ENCODE measurements around the gene LCA5.
"Not testable (repeated sequence)": the region's sequence is repeated elsewhere in the genome, so short reads cannot be mapped to it uniquely, and the experiment has no call there.

LCA5 gene

DNA sequence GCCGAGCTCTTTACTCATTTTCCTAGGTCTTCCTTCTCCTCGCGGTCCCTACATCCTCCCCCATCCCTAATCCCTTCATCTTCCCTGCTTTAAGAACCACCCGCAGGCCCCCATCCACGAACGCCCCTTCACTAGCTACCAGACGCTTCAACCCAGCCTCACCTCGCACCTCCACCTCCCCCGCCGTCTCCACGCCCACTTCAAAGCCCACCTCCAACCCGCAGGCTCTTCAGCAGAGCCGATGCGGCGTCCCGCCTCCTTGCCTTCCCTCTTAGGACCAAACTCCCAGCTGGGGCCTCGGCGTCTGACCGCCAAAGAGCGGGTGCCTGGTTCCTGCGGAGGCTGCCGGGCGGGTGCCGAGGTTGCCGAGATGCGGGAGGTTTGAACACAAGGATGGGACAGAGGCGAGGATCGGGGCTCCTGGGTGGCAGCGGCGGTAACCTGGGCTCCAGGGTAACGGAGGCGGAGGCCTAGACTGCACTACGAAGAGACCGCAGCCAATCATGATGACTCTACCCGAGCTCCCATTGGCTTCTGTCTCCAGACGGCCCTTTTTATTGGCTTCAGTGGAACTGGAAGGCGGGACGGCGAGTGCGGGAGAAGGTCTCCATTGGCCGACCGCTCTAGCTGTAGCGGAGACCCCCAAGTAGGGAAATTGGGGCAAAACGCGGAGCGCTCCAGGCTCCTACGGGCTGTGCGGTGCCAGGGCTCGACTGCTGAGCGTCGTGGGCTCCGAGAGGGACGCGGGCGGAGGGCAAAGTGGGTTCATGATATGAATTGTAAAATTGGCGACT, at the start of gene LCA5:
LCA5 (minus strand) TSS at position 477 of the 794 bp plus-strand sequence. CDS start 18,536 bp downstream, outside the sequence.
- DNase-seq: peak; percentile 73 to 80

DNA sequence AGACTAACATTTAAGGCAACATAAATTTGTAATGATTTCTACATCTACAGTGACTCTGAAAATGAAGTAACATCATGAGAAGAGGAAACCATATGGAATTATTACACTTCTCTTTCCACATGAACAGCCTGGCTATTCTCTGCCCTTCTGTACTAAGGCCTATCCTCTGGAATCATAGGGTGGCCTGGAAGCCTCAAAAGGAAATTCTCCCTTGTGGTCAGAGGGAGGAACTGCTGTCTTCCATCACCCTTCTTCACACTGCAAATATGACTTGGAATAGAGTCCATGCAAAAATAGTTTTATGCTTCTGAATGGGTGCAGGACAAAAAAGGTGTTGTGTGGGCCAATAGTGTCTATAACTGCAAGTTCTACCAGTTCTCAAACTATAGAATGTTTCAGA, 49.3 kb upstream of the LCA5 start:
- DNase-seq: no peak

DNA sequence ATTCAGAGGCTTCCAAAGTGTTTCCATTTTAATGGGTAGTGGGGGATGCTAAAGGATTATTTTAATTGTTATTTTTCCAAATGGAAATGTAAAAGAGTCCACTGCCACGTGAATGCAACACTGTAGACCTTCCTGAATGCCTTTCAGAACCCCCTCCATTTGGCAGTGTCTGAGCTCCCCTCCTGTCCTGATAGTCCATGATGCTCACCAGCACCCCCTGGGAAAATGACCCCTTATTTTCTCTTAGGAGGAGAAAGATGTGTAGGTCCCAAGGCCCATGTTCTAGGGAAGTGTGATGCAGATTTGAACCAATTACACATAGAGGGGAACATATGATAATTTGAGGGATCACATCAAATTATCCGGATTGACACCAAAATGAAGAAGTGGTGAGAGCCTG, 47.1 kb upstream of the LCA5 start:
- no peak for DNase-seq

DNA sequence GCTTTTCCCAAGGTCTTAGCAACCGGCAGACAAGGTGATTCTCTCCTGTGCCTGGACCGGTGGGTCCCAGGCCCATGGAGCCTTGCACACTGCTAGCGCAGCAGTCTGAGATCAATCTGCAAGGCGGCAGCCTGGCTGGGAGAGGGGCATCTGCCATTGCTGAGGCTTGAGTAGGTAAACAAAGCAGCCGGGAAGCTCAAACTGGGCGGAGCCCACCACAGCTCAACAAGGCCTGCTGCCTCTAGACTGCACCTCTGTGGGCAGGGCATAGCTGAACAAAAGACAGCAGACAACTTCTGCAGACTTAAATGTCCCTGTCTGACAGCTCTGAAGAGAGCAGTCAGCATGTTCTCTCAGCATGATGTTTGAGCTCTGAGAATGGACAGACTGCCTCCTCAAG, 40.7 kb upstream of the LCA5 start:
- DNase-seq: not testable (repeated sequence)

DNA sequence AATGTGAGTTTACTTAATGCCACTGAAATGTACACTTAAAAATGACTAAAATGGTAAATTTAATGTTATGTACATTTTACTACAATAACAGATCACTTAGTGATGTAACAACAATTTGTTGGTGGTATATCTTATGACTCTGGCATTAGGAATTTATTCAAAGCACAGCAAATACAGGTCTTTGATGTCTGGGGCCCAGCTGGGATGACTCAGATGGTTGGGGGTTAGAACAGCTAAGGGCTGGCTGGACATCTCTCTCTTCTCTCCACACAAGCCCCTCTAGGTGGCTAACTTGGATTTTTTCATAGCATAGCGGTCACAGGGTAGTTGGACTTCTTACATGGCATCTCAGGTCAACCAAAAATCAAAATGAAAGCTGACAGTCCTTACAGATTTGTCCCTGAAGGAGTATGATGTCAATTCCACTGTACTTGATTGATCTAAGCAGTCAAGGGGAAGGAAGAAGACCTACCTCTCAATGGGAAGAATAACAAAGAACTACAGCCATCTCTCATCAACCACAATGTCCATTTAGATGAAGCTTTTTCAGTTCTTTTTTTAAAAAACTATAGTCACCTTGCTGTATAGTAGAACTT, 37.5 kb upstream of the LCA5 start:
- no peak for DNase-seq

DNA sequence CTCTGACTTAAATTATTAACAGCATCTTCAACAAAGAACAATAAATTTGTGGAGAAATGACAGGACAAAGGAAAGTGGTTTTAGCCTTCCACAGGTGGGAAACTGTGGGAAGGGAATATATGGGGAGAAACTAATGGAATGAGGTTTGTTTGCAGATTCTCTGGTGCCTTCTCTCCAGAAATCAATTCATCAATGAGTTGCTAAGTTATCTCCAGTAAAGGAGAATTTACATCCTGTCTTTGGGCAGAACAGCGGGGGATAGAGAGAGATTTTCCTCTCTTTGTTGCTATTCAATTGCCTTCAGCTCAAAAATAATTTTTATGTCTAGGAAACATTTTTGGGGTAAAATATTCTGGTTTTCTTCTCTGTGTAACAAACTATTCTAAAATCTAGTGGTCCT, 36.9 kb upstream of the LCA5 start:
- DNase-seq: no peak

GRCh38 chr6:79571030-79571367, 33.8 kb upstream of the LCA5 start:
- DNase-seq: no peak

- no peak for DNase-seq
Observed at GRCh38 chr6:79570129-79571029, 33.1 kb upstream of the LCA5 start.

DNA sequence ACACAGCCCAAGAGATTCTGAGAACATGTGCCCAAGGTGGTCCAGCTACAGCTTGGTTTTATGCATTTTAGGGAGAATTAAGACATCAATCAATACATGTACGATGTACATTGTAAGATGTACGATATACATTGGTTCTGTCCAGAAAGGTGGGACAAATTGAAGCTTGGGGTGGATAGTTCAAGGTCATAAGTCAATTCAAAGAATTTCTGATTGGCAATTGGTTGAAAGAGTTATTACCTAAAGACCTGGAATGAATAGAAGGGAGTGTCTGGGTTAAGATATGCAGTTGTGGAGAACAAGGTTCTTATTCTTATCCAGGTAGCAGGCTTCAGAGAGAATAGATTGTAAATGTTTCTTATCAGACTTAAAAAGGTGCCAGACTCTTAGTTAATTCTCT, 31.8 kb upstream of the LCA5 start:
- no peak for DNase-seq

DNA sequence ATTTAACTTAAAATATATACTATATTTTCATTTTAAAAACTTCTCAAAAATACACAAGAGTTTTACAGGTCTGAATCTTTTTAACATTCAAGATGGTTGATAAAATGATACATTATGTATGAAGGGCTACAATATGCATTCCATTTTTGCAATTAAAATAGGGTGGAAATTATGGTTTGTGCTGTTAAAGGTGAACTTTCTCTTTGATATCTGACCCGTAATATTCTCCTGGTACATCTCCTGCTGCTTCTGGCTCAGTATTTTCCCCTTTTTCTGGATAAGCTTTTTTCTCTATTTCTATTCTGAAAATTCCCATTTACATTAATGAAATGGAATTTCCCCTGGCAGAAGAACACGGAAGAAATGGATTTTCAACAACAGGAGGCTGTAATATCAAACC, 27.4 kb upstream of the LCA5 start:
- no peak for DNase-seq

GRCh38 chr6:79559706-79560105, 22.5 kb upstream of the LCA5 start:
- no peak for DNase-seq

DNA sequence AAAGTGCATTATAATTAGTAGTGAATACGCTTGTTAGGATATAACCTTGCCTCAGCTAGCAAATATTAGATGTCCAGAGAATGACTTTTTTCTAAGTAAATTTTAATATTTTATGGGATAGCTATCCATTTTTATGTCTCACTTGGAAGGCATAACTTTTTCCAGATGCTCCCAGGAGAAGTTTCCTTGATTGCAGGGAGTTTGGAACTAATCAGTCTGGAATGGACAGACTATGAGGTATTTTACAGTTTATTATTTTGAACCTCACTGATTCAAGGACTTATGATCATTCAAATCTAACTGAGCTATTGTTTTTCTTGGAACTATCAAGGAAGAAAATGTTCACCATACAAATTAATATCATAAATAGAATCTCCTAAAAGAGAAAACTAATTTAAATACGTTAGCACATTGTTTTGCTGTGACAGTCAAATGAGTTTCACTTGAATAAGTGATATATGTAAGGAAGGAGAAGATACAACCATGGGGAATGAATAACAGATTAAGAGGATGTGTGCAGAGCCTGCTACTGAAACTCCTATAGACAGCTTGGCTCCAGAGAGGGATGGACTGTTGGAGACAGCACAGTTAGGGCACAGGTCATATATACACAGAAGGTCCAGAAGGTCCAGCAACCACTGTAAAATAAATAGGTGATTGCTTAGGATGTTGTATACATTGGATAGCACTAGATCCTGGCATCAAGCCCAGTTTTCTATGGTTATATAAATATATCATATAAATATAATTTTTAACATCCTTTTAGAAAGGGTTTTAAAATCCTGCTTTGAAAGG, 20.6 kb upstream of the LCA5 start:
- DNase-seq: no peak

DNA sequence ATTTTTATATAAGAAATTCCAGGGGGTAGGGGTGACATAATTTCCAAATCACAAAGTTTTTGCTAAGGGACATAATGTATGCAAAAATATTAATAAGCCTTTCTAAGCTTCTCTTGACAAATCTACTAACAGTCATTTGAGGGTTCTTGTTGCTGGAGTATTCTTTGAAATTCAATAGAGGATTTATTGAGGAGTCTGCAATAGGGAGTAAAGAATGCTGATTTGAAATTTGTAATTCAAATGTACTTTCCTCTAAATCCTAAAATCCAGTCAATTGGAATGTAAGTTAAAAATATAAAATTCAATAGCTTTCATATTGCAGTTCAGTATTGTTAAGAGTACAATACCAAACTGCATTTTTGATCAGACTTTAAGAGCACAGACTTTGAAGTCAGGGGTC, 17.1 kb upstream of the LCA5 start:
- no peak for DNase-seq

GRCh38 chr6:79551401-79551800, 14.2 kb upstream of the LCA5 start:
- DNase-seq: no peak

DNA sequence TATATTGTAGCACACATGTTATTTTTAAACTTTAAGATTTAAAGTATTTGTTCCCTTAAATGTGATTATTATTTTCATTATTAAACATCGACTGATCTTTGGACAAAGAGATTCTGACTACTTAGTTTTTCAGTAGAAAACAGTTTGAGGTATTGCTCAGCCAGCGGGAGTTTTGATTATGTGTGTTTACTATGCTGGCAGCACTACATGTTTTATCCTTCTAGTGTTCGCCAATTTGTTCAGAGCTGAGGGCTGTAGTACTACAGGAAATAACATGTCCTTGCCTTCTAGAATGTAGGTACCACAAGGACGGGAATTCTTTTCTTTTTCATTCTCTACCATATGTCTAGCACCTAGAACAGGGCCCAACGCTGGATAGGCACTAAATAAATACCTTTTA, 11.1 kb upstream of the LCA5 start:
- no peak for DNase-seq

DNA sequence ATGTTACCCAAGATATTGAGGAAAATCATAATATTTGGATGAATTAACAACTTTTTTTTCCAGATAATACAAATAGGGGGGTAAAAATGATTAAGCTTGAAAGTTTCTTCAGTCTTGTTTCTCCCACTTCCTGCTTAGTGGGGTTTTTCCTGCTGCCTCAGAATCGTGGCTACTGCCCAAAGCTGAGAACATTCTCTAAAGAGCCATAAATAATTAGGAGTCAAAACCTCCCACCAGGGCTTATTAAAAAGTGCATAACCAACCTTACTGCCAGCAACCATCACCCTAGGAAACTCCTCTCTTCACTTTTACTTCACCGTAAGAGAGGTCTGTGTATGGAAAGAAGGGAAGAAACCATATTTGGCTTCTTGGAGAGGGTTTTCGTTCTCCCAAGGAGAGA, 9.0 kb upstream of the LCA5 start:
- DNase-seq: no peak

DNA sequence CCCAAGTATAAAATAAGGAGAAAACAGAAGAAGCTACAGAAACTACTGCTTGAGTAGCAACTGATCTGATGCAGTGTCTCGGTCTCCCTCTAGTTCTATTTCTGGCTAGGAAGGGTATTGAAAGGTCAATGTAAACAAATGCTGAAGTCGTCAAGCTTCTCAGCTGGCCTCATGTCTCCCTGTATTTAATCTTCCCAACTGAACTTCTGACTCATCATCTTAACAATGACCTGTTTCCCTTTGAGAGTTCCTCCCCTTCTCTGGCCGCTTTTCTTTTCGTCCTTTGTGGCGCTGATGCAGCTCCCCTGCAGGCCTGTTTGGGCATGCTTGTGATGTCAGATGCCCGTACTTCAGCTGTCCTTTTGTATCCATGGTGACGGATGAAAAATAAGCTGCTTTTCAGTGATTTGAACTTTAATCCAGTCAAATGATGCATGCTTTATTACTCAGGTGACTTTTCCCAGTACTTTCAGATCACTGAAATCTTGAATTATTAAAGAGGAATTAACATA, 7.8 kb upstream of the LCA5 start:
- DNase-seq: no peak

GRCh38 chr6:79544299-79544927, 7.2 kb upstream of the LCA5 start:
- no peak for DNase-seq

DNA sequence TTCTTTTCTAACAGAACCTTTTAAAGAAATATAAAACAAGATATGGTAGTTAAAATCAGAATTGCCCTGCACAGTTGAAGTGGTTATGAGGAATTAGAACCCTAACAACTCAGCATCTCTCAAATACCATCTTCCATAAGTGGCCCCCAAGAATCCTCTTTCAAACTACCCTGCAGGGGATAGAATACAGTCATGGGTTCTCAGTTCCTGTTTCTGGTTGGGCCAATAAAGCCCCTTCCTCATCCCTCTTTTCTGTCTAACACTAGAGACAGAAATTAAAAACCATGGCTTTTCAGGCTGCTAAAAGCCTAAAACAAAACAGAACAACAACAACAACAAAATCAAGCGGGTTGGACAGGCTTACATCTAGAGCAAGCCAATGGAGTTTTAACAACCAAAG, 6.7 kb upstream of the LCA5 start:
- no peak for DNase-seq

GRCh38 chr6:79543411-79543810, 6.2 kb upstream of the LCA5 start:
- DNase-seq: no peak

GRCh38 chr6:79538106-79538971, 1.1 kb upstream of the LCA5 start:
- DNase-seq: no peak
